Peyer's patch (tissue), 4 donors: ENCODE measurements around the gene LHFPL4. TPM values are rescaled to one million over a fixed set of nuclear protein-coding genes. Genes with fewer than 3 reads are reported as not detected.
"Not testable (repeated sequence)": the region's sequence is repeated elsewhere in the genome, so short reads cannot be mapped to it uniquely, and the experiment has no call there.

ENCODE experiments used
- DNase-seq, 3 donors: peaks; one replicate each; pipeline ENCODE4 v3.0.0-alpha.2; 2017 to 2019
- H3K27ac ChIP-seq, 4 donors: fragments of 200-600 bp; sonication (generic); one replicate each; pipeline ENCODE4 v1.5.1; 2016 to 2019
- H3K27me3 ChIP-seq, 2 donors: fragments of 200-600 bp; sonication (generic); one replicate each; pipeline ENCODE4 v1.5.1; 2019
- H3K36me3 ChIP-seq, 3 donors: fragments of 200-600 bp; sonication (generic); one replicate each; pipeline ENCODE4 v1.5.1; 2016 to 2019
- H3K4me1 ChIP-seq, 4 donors: fragments of 200-600 bp; sonication (generic); one replicate each; pipeline ENCODE4 v1.5.1; 2016 to 2019
- H3K4me3 ChIP-seq, 4 donors: fragments of 200-600 bp; sonication (generic); 1 replicate in 3 of 4; 2 replicates in 1 of 4; pipeline ENCODE4 v1.5.1; 2016 to 2019; ENCODE audit warnings: mild to moderate bottlenecking in 1 of 4
- H3K9me3 ChIP-seq, 4 donors: fragments of 200-600 bp; sonication (generic); one replicate each; pipeline ENCODE4 v1.5.1; 2016 to 2019; ENCODE audit warnings: mild to moderate bottlenecking in 1 of 4
- POLR2A ChIP-seq, 2 donors: fragments of 450-650 bp; IDR thresholded peaks; one replicate each; pipeline ENCODE4 v1.5.1; 2017; ENCODE audit warnings: antibody characterized with exemption in 2 of 2, mild to moderate bottlenecking in 2 of 2, moderate library complexity in 2 of 2
- total RNA-seq, 4 donors: library from RNA; depleted of rRNA; stranded (reverse); fragments of >200 nt; gene quantifications; one replicate each; pipeline ENCODE4 v1.1.0, GENCODE V29; 2016
- TF ChIP-seq, protein P1 (sequence below), 6 experiments: fragments of 450-650 bp in 4 of 6; fragments of 200-600 bp in 2 of 6; sonication (generic) in 1 of 6; IDR thresholded peaks; one replicate each; pipeline ENCODE4 v1.5.1; 2017 to 2019; ENCODE audit warnings: antibody characterized with exemption in 6 of 6, mild to moderate bottlenecking in 3 of 6, moderate library complexity in 1 of 6

LHFPL4 gene
- total RNA-seq, 4 donors from 2014 or later: 0.54 TPM; not detected in 3

DNA sequence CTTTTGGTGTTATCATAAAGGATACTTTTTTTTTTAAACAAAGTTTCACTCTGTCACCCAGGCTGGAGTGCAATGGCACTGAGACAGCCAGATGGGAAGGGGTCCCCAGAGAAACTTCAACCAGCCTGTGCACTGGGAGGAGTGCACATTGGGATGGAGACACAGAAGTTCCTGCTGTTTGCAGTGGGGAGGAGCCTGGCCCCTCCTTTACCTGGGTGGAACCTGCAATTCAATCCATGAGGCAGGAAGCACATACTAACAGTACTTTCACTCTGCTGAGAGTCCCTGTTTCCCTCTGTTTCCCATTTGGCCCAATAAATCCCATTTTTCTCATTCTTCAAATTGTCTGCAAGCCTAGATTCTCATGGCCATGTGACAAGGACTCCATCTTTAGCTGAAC lies 42.3 kb upstream of the LHFPL4 start:
- no peaks in the 10 kb centered on the region for H3K27me3 ChIP-seq
- H3K36me3 ChIP-seq: no peaks in the 10 kb centered on the region
- H3K4me3 ChIP-seq: no peak overlapping the region
- no peaks in the 10 kb centered on the region for H3K9me3 ChIP-seq
- no peak for DNase-seq
- H3K27ac ChIP-seq: no peak overlapping the region
- peaks cover 0 to 3% (median 0%) of the 10 kb centered on the region in 4 donors for H3K4me1 ChIP-seq
- TF ChIP-seq, protein P1, sequence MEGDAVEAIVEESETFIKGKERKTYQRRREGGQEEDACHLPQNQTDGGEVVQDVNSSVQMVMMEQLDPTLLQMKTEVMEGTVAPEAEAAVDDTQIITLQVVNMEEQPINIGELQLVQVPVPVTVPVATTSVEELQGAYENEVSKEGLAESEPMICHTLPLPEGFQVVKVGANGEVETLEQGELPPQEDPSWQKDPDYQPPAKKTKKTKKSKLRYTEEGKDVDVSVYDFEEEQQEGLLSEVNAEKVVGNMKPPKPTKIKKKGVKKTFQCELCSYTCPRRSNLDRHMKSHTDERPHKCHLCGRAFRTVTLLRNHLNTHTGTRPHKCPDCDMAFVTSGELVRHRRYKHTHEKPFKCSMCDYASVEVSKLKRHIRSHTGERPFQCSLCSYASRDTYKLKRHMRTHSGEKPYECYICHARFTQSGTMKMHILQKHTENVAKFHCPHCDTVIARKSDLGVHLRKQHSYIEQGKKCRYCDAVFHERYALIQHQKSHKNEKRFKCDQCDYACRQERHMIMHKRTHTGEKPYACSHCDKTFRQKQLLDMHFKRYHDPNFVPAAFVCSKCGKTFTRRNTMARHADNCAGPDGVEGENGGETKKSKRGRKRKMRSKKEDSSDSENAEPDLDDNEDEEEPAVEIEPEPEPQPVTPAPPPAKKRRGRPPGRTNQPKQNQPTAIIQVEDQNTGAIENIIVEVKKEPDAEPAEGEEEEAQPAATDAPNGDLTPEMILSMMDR (IDR thresholded peaks at IDR 0.05): no peak
- TF ChIP-seq POLR2A (IDR thresholded peaks at IDR 0.05): no peak

DNA sequence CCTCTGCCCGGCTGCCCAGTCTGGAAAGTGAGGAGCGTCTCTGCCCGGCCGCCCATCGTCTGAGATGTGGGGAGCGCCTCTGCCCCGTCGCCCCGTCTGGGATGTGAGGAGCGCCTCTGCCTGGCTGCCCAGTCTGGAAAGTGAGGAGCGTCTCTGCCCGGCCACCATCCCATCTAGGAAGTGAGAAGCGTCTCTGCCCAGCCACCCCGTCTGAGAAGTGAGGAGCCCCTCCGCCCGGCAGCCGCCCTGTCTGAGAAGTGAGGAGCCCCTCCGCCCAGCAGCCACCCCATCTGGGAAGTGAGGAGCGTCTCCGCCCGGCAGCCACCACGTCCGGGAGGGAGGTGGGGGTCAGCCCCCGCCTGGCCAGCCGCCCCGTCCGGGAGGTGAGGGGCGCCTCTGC lies 38.2 kb upstream of the LHFPL4 start:
- H3K4me1 ChIP-seq, DNase-seq, H3K9me3 ChIP-seq, H3K27me3 ChIP-seq, H3K36me3 ChIP-seq, H3K4me3 ChIP-seq, H3K27ac ChIP-seq: not testable (repeated sequence)

DNA sequence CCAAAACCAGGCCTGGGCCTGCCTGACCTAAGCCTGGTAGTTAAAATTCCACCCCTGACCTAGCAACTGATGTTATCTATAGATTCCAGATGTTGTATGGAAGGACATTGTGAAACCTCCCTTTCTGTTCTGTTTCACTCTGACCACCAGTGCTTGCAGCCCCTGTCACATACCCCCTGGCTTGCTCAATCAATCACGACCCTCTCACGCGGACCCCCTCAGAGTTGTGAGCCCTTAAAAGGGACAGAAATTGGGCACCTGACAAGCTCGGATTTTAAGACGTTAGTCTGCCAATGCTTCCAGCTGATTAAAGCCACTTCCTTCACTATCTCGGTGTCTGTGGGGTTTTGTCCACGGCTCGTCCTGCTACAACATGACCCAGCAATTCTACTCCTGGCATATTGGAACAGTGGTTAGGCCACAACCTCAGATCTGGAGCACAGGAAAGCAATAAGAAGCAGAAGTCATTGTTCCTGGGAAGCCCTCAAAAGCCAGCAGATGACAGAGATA lies 36.7 kb upstream of the LHFPL4 start:
- H3K4me1 ChIP-seq: no peaks in the 10 kb centered on the region
- no peak overlapping the region for H3K4me3 ChIP-seq
- TF ChIP-seq POLR2A (IDR thresholded peaks at IDR 0.05): no peak
- TF ChIP-seq, protein P1 (IDR thresholded peaks at IDR 0.05): no peak
- no peaks in the 10 kb centered on the region for H3K36me3 ChIP-seq
- H3K27me3 ChIP-seq: no peaks in the 10 kb centered on the region
- DNase-seq: no peak
- H3K9me3 ChIP-seq: no peaks in the 10 kb centered on the region
- no peak overlapping the region for H3K27ac ChIP-seq

DNA sequence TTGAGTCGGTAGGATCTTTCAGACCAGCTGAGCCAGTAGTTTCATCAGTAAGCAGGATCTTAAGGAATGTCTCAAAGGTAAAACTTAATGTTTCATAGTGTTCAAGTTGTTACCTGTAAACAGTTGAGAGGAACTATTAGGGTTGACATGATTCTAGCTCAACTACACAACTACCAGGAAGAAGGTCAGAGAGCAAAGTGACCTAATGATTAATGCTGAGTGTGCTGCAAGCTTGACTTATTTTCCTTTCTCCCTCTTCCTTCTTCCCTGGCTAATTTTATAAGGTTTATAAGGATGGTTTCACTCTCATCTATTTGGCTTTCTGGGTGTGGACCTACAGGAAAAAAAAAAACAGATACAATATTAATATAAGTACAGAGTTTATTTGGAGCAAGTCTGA lies 30.2 kb upstream of the LHFPL4 start:
- H3K4me3 ChIP-seq: no peak overlapping the region
- no peak overlapping the region for H3K27ac ChIP-seq
- H3K9me3 ChIP-seq: no peaks in the 10 kb centered on the region
- no peaks in the 10 kb centered on the region for H3K4me1 ChIP-seq
- H3K36me3 ChIP-seq: no peaks in the 10 kb centered on the region
- no peak for TF ChIP-seq POLR2A (IDR thresholded peaks at IDR 0.05)
- TF ChIP-seq, protein P1 (IDR thresholded peaks at IDR 0.05): no peak
- no peaks in the 10 kb centered on the region for H3K27me3 ChIP-seq
- DNase-seq: no peak

DNA sequence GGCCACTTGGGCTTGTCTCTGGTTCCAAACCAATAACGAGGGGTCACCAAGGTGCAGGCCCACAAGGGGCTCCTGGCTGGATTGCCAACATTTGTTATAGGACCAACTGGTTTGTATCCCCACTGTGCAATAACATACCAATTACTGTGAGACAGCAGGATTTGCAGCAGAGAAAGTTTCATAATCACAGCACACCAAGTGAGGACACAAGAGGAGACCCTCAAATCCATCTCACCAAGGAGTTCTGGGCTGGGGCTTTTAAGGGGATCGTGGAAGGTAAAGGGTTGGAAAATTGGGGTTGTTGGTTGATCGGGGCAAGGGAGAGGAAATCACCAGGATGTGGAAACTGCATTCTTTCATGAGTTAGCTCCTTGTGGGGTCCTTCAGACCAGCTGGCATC lies 29.7 kb upstream of the LHFPL4 start:
- no peak for DNase-seq
- Histone ChIP-seq H3K4me1 (no peaks in the 10 kb centered on the region), H3K27me3 (no peaks in the 10 kb centered on the region), H3K4me3 (no peak overlapping the region), H3K9me3 (no peaks in the 10 kb centered on the region), H3K27ac (no peak overlapping the region), H3K36me3 (no peaks in the 10 kb centered on the region)
- no peak for TF ChIP-seq POLR2A (IDR thresholded peaks at IDR 0.05)
- TF ChIP-seq, protein P1 (IDR thresholded peaks at IDR 0.05): no peak

DNA sequence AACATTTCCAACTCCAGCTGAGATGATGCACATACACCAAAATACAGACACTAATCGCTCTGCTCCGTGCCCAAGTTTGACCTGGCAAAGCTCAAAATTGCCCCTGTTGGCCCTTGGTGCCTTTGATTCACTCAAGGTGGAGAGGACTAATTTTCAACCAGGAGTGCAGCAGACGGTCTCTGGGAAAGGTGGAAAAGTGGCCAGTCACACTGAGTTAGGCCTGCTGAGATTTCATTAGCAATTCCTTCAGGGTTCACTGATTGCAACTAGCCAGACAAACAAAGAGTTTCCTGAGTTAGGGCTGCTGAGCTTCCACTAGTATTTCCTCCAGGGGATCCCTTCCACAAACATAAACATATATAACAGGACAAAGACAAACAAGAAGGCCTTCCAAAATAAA lies 28.7 kb upstream of the LHFPL4 start:
- Histone ChIP-seq H3K27ac (no peak overlapping the region), H3K9me3 (no peaks in the 10 kb centered on the region)
- TF ChIP-seq, protein P1 (IDR thresholded peaks at IDR 0.05): no peak
- TF ChIP-seq POLR2A (IDR thresholded peaks at IDR 0.05): no peak

More for the DNA sequence above, 28.7 kb upstream of the LHFPL4 start:
- no peaks in the 10 kb centered on the region for H3K4me1 ChIP-seq
- no peak overlapping the region for H3K4me3 ChIP-seq
- H3K27me3 ChIP-seq: no peaks in the 10 kb centered on the region
- no peak for DNase-seq
- no peaks in the 10 kb centered on the region for H3K36me3 ChIP-seq
